Measurements from ENCODE around the gene TFDP3. TPM values are rescaled to one million over a fixed set of nuclear protein-coding genes. Genes with fewer than 3 reads are reported as not detected.

TFDP3 gene
- total RNA-seq, 3 donors from 2014 or later (not counting 1 experiment from before 2014, with no cell fraction given), result not detected

- no peak for TF ChIP-seq CTCF (IDR thresholded peaks at IDR 0.05)
- no peak overlapping the region for H3K27ac ChIP-seq (ENCODE audit: low read length)
- no peaks in the 10 kb centered on the region for H3K4me1 Mint-ChIP-seq
- H3K36me3 ChIP-seq (ENCODE audit: control insufficient read depth, insufficient read depth, low read length), result no peaks in the 10 kb centered on the region
- no peaks in the 10 kb centered on the region for H3K4me1 ChIP-seq (ENCODE audit: control insufficient read depth, insufficient read depth, low read length)
- no peak overlapping the region for H3K27ac Mint-ChIP-seq
- H3K9me3 ChIP-seq (ENCODE audit: control insufficient read depth, insufficient read depth, low read length), result no peaks in the 10 kb centered on the region
- H3K4me3 ChIP-seq (ENCODE audit: low read length), result no peak overlapping the region
- no peak for ATAC-seq
- 88% methylated on average over 7 of the region's 10 CpGs for WGBS (ENCODE audit: insufficient coverage)
- no peak for DNase-seq
- no peak overlapping the region for H3K4me3 Mint-ChIP-seq
- peaks cover 0 to 13% of the 10 kb centered on the region in 2 donors for H3K27me3 Mint-ChIP-seq (ENCODE audit: low read depth in 2 of 2)
- H3K9me3 Mint-ChIP-seq, result no peaks in the 10 kb centered on the region
- H3K36me3 Mint-ChIP-seq, result no peaks in the 10 kb centered on the region
- no peaks in the 10 kb centered on the region for H3K27me3 ChIP-seq (ENCODE audit: control insufficient read depth, insufficient read depth, low read length)
- intact Hi-C loops (cut with micrococcal nuclease), result no loop called here
These were observed 27.0 kb downstream of the TFDP3 start for GRCh38 chrX:133190877-133191738.

- no peaks in the 10 kb centered on the region for H3K4me1 ChIP-seq (ENCODE audit: control insufficient read depth, insufficient read depth, low read length)
- WGBS (ENCODE audit: insufficient coverage), result 72% methylated on average over 8 of the region's 8 CpGs
- H3K27me3 Mint-ChIP-seq (ENCODE audit: low read depth in 2 of 2), result peaks cover 0 to 22% of the 10 kb centered on the region in 2 donors
- no peaks in the 10 kb centered on the region for H3K36me3 Mint-ChIP-seq
- no peak overlapping the region for H3K27ac Mint-ChIP-seq
- H3K9me3 ChIP-seq (ENCODE audit: control insufficient read depth, insufficient read depth, low read length), result no peaks in the 10 kb centered on the region
- H3K4me1 Mint-ChIP-seq, result no peaks in the 10 kb centered on the region
- no peaks in the 10 kb centered on the region for H3K36me3 ChIP-seq (ENCODE audit: control insufficient read depth, insufficient read depth, low read length)
- H3K4me3 ChIP-seq (ENCODE audit: low read length), result no peak overlapping the region
- H3K27me3 ChIP-seq (ENCODE audit: control insufficient read depth, insufficient read depth, low read length), result no peaks in the 10 kb centered on the region
- ATAC-seq, result no peak
- TF ChIP-seq CTCF (IDR thresholded peaks at IDR 0.05), result no peak
- no peak overlapping the region for H3K4me3 Mint-ChIP-seq
- no peaks in the 10 kb centered on the region for H3K9me3 Mint-ChIP-seq
- intact Hi-C loops (cut with micrococcal nuclease), result no loop called here
- H3K27ac ChIP-seq (ENCODE audit: low read length), result no peak overlapping the region
- no peak for DNase-seq
These were observed 29.0 kb downstream of the TFDP3 start for GRCh38 chrX:133189195-133189594.

- no peaks in the 10 kb centered on the region for H3K27me3 ChIP-seq (ENCODE audit: control insufficient read depth, insufficient read depth, low read length)
- Mint-ChIP-seq H3K27me3 (ENCODE audit: low read depth in 2 of 2) (peaks cover 0 to 22% of the 10 kb centered on the region in 2 donors), H3K9me3 (no peaks in the 10 kb centered on the region), H3K4me1 (no peaks in the 10 kb centered on the region), H3K27ac (no peak overlapping the region), H3K36me3 (no peaks in the 10 kb centered on the region), H3K4me3 (no peak overlapping the region)
- H3K9me3 ChIP-seq (ENCODE audit: control insufficient read depth, insufficient read depth, low read length), result no peaks in the 10 kb centered on the region
- ATAC-seq, result no peak
- no peaks in the 10 kb centered on the region for H3K36me3 ChIP-seq (ENCODE audit: control insufficient read depth, insufficient read depth, low read length)
- TF ChIP-seq CTCF (IDR thresholded peaks at IDR 0.05), result no peak
- no peak overlapping the region for H3K27ac ChIP-seq (ENCODE audit: low read length)
- H3K4me1 ChIP-seq (ENCODE audit: control insufficient read depth, insufficient read depth, low read length), result no peaks in the 10 kb centered on the region
- H3K4me3 ChIP-seq (ENCODE audit: low read length), result no peak overlapping the region
- intact Hi-C loops (cut with micrococcal nuclease), result no loop called here
- WGBS (ENCODE audit: insufficient coverage), result no CpG with 5 or more reads among the region's 3 CpGs
- DNase-seq, result no peak
These were observed 29.5 kb downstream of the TFDP3 start for GRCh38 chrX:133188631-133189030.

Data from natural killer cell (primary cell).